Esophagus squamous epithelium (tissue), 5 donors: ENCODE results near the gene GAS7. TPM values are rescaled to one million over a fixed set of nuclear protein-coding genes. Genes with fewer than 3 reads are reported as not detected.

Experiments
- DNase-seq: peaks from one replicate; lab custom pipeline; 2025; lab: John Stamatoyannopoulos, UW
- H3K27ac ChIP-seq, 4 donors: fragments of 200-600 bp; sonication (generic); one replicate each; pipeline ENCODE4 v1.5.1; 2016 to 2019; ENCODE audit warnings: mild to moderate bottlenecking in 1 of 4
- H3K27me3 ChIP-seq, 4 donors: fragments of 200-600 bp; sonication (generic); 1 replicate in 3 of 4; 2 replicates in 1 of 4; pipeline versions ENCODE4 v1.5.1 to v1.6.0; 2017 to 2021; ENCODE audit warnings: antibody characterized with exemption in 1 of 4
- H3K36me3 ChIP-seq, 3 donors: fragments of 200-600 bp; sonication (generic); one replicate each; pipeline ENCODE4 v1.5.1; 2016 to 2019
- H3K4me1 ChIP-seq, 3 donors: fragments of 200-600 bp; sonication (generic); one replicate each; pipeline ENCODE4 v1.5.1; 2017 to 2019
- H3K4me3 ChIP-seq, 4 donors: fragments of 200-600 bp; sonication (generic); 1 replicate in 3 of 4; 2 replicates in 1 of 4; pipeline ENCODE4 v1.5.1; 2016 to 2019; ENCODE audit warnings: mild to moderate bottlenecking in 2 of 4, moderate library complexity in 1 of 4
- H3K9me3 ChIP-seq, 3 donors: fragments of 200-600 bp; sonication (generic); one replicate each; pipeline ENCODE4 v1.5.1; 2016 to 2019
- CTCF ChIP-seq, 6 experiments: fragments of 450-650 bp in 4 of 6; fragments of 200-600 bp in 2 of 6; sonication (generic) in 2 of 6; IDR thresholded peaks; one replicate each; pipeline ENCODE4 v1.5.1; 2016 to 2019; ENCODE audit warnings: antibody characterized with exemption in 6 of 6, mild to moderate bottlenecking in 4 of 6, moderate library complexity in 4 of 6
- POLR2A ChIP-seq, 4 donors: fragments of 450-650 bp; IDR thresholded peaks; one replicate each; pipeline ENCODE4 v1.6.1; 2017; ENCODE audit warnings: antibody characterized with exemption in 4 of 4, mild to moderate bottlenecking in 4 of 4, moderate library complexity in 3 of 4
- WGBS, 2 donors: methylation state at CpG; one replicate each; pipeline ENCODE4 v1.1.5; 2018; 5-methylcytosine and 5-hydroxymethylcytosine counted together
- intact Hi-C: fragments of 100-400 bp; cut with DNase I; formaldehyde crosslinking; loops from one replicate; pipeline ENCODE4 v1.15.0; 2022
- total RNA-seq, 4 donors: library from RNA; depleted of rRNA; stranded (reverse); fragments of >200 nt; gene quantifications; one replicate each; pipeline ENCODE4 v1.1.0, GENCODE V29; 2016
- donor health status: DM: yes; HTN: yes; CAD: no.

The GAS7 gene
- total RNA-seq, 4 donors from 2014 or later = 16.8 to 39.1 (median 30.1) TPM

GRCh38 chr17:10147040-10147439 is 51.4 kb downstream of the GAS7 start:
- Histone ChIP-seq H3K4me1 (peaks cover 0 to 26% (median 9%) of the 10 kb centered on the region in 3 donors), H3K9me3 (no peaks in the 10 kb centered on the region), H3K27ac (no peak overlapping the region), H3K4me3 (no peak overlapping the region), H3K27me3 (no peaks in the 10 kb centered on the region), H3K36me3 (no peaks in the 10 kb centered on the region)
- no peak for DNase-seq
- WGBS, 2 donors = 80 to 85% methylated on average over 4 of the region's 4 CpGs
- no peak for TF ChIP-seq POLR2A (IDR thresholded peaks at IDR 0.05)
- TF ChIP-seq CTCF (IDR thresholded peaks at IDR 0.05) = no peak
- intact Hi-C loops = no loop called here

DNA sequence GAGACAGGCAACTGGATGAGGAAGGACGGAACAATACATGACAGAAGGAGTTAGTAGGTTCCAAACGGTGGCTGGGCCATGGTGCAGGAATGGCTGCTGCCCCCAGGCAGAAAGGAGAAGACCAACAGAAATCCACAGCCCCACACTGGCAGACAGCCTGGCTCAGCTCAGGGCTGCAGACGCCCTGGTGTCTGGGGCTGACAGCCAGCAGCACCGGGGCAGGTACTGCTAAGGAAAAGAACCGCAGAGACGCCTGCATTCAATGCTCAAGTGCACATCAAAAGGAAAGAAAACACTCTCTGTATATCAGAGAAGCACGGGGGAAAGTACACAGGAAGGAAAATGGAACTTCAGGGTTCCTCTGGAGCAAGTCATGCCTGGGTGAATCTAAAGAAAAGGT is 53.4 kb downstream of the GAS7 start:
- intact Hi-C loops = no loop called here
- TF ChIP-seq CTCF (IDR thresholded peaks at IDR 0.05) (no peak), POLR2A (IDR thresholded peaks at IDR 0.05) (no peak)
- 30 to 48% methylated on average over 6 to 7 of the region's 7 CpGs for WGBS, 2 donors

DNA sequence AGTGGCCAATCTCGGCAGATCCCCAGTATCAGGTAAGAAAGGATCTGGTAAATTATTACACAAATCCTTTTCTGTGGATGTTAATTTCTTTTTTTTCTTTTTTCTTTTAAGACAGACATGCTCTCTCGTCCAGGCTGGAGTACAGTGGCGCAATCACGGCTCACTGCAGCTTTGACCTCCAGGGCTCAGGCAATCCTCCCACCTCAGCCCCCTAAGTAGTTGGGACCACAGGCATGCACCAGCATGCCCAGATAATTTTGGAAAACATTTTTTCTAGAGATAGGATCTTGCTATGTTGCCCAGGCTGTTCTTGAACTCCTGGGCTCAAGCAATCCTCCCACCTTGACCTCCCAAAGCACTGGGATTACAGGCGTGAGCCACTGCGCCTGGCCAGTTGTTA is 54.0 kb downstream of the GAS7 start:
- TF ChIP-seq CTCF (IDR thresholded peaks at IDR 0.05) = no peak
- TF ChIP-seq POLR2A (IDR thresholded peaks at IDR 0.05) = no peak
- intact Hi-C loops = no loop called here
- H3K27ac ChIP-seq = no peak overlapping the region
- DNase-seq = no peak
- no peaks in the 10 kb centered on the region for H3K27me3 ChIP-seq
- no peaks in the 10 kb centered on the region for H3K9me3 ChIP-seq
- H3K36me3 ChIP-seq = no peaks in the 10 kb centered on the region
- H3K4me1 ChIP-seq = peaks cover 0 to 14% (median under 1%) of the 10 kb centered on the region in 3 donors
- H3K4me3 ChIP-seq = no peak overlapping the region
- WGBS, 2 donors = 75 to 83% methylated on average over 6 of the region's 6 CpGs

More for the DNA sequence above, 53.4 kb downstream of the GAS7 start:
- H3K27me3 ChIP-seq = no peaks in the 10 kb centered on the region
- H3K36me3 ChIP-seq = no peaks in the 10 kb centered on the region
- no peak overlapping the region for H3K27ac ChIP-seq
- H3K4me3 ChIP-seq = no peak overlapping the region
- H3K4me1 ChIP-seq = peaks cover 0 to 14% (median 5%) of the 10 kb centered on the region in 3 donors
- no peak for DNase-seq
- no peaks in the 10 kb centered on the region for H3K9me3 ChIP-seq

- WGBS, 2 donors = 89 to 95% methylated on average over 2 of the region's 2 CpGs
- H3K36me3 ChIP-seq = no peaks in the 10 kb centered on the region
- H3K27ac ChIP-seq = no peak overlapping the region
- intact Hi-C loops = no loop called here
- H3K27me3 ChIP-seq = no peaks in the 10 kb centered on the region
- peaks cover 0 to 19% (median under 1%) of the 10 kb centered on the region in 3 donors for H3K4me1 ChIP-seq
- DNase-seq = no peak
- H3K4me3 ChIP-seq = no peak overlapping the region
- TF ChIP-seq POLR2A (IDR thresholded peaks at IDR 0.05) (no peak), CTCF (IDR thresholded peaks at IDR 0.05) (no peak)
- H3K9me3 ChIP-seq = no peaks in the 10 kb centered on the region
Measured at GRCh38 chr17:10141436-10141835, 57.0 kb downstream of the GAS7 start.

DNA sequence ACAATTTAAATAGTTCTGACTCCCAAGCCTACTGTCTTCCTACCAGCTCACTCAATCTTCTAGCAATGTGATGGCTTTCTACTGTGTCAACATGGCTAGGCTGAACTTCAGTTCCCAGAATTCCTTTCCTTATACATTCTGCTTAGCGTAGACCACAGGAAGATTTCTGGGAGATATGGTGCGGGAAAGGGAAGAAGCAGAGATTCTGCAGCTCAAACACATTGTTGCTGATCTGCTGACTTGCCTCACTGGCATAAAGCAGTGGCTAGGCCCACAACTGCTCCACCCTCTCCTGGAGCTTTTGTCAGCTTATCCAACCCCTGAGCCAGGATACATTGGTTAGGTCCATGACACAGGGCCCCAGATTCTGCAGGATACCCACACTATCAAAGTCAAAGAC is 58.8 kb downstream of the GAS7 start:
- 72 to 100% methylated on average over 2 of the region's 2 CpGs for WGBS, 2 donors
- Histone ChIP-seq H3K4me1 (peaks cover 0 to 19% (median 6%) of the 10 kb centered on the region in 3 donors), H3K27ac (no peak overlapping the region), H3K36me3 (no peaks in the 10 kb centered on the region), H3K9me3 (no peaks in the 10 kb centered on the region), H3K27me3 (no peaks in the 10 kb centered on the region), H3K4me3 (no peak overlapping the region)
- TF ChIP-seq POLR2A (IDR thresholded peaks at IDR 0.05) (no peak), CTCF (IDR thresholded peaks at IDR 0.05) (no peak)
- intact Hi-C loops = no loop called here
- no peak for DNase-seq
